HepG2 (cell line): ENCODE results near the gene MIDN. TPM values are rescaled to one million over a fixed set of nuclear protein-coding genes. Genes with fewer than 3 reads are reported as not detected.

ENCODE experiments used
- CBFB ChIP-seq: sonication (generic); formaldehyde crosslinking; IDR thresholded peaks from 2 replicates; pipeline ENCODE4 v1.4.0; 2020; ENCODE audit warnings: missing genetic modification reagents
- GTF3A ChIP-seq: sonication (generic); formaldehyde crosslinking; conservative IDR thresholded peaks from 2 replicates; pipeline ENCODE4 v1.4.0; 2020; ENCODE audit warnings: mild to moderate bottlenecking, missing genetic modification reagents
- HNF1A ChIP-seq, 2 experiments: sonication (generic) in 1 of 2; formaldehyde crosslinking in 1 of 2; IDR thresholded peaks; 2 replicates each; pipeline versions ENCODE4 v1.4.0 to v1.6.1; 2016 to 2020; ENCODE audit warnings: borderline replicate concordance in 1 of 2, low read depth in 1 of 2, mild to moderate bottlenecking in 1 of 2, missing genetic modification reagents in 1 of 2
- IRF2 ChIP-seq: IDR thresholded peaks from 2 replicates; pipeline ENCODE4 v1.6.1; 2018; ENCODE audit warnings: missing genetic modification reagents, missing compliant biosample characterization
- KDM6A ChIP-seq: IDR thresholded peaks from 2 replicates; pipeline ENCODE4 v1.6.1; 2016; ENCODE audit warnings: low read depth
- KLF9 ChIP-seq: IDR thresholded peaks from 2 replicates; pipeline ENCODE4 v1.6.1; 2016; ENCODE audit warnings: low read depth
- PLRG1 ChIP-seq: fragments of 450-650 bp; conservative IDR thresholded peaks from 2 replicates; pipeline ENCODE4 v1.6.1; 2016
- TBX3 ChIP-seq: fragments of 450-650 bp; IDR thresholded peaks from 2 replicates; pipeline ENCODE4 v1.6.1; 2017; ENCODE audit warnings: antibody characterized with exemption, mild to moderate bottlenecking, inconsistent platforms, borderline replicate concordance
- THAP9 ChIP-seq: sonication (generic); formaldehyde crosslinking; IDR thresholded peaks from 2 replicates; pipeline ENCODE4; 2020; ENCODE audit warnings: missing genetic modification reagents, mild to moderate bottlenecking, borderline replicate concordance
- ZC3H4 ChIP-seq: sonication (generic); formaldehyde crosslinking; IDR thresholded peaks from 2 replicates; pipeline ENCODE4 v1.4.0; 2020; ENCODE audit warnings: missing genetic modification reagents, borderline replicate concordance
- ZNF30 ChIP-seq: sonication (generic); formaldehyde crosslinking; IDR thresholded peaks from 2 replicates; pipeline ENCODE4 v1.5.0; 2020; ENCODE audit warnings: mild to moderate bottlenecking, missing genetic modification reagents
- ZNF331 ChIP-seq: sonication (generic); formaldehyde crosslinking; IDR thresholded peaks from 2 replicates; pipeline ENCODE4 v1.4.0; 2020; ENCODE audit warnings: missing genetic modification reagents
- ZNF451 ChIP-seq: sonication (generic); formaldehyde crosslinking; IDR thresholded peaks from 2 replicates; pipeline ENCODE4 v1.5.0; 2020; ENCODE audit warnings: mild to moderate bottlenecking, missing genetic modification reagents
- ZNF709 ChIP-seq: sonication (generic); formaldehyde crosslinking; IDR thresholded peaks from 2 replicates; pipeline ENCODE4 v1.5.0; 2020; ENCODE audit warnings: mild to moderate bottlenecking, missing genetic modification reagents
- ZNF792 ChIP-seq: IDR thresholded peaks from 2 replicates; pipeline ENCODE4 v1.6.1; 2016
- polyA plus RNA-seq, 8 experiments: library from polyadenylated mRNA; depleted of rRNA in 3 of 8; stranded (reverse) in 7 of 8; unstranded in 1 of 8; fragments of >200 nt; fragmentation: Illumina TruSeq in 4 of 8; extraction: Trizol in 4 of 8; gene quantifications; 2 replicates each; pipeline versions ENCODE4 v1.2.1 to v1.2.3, GENCODE V29; 2011 to 2016; ENCODE audit warnings: low read depth in 4 of 8, missing spikeins in 1 of 8, mixed read lengths in 1 of 8; ENCODE audit not compliant: insufficient read depth in 1 of 8
- total RNA-seq, 5 experiments: library from RNA; depleted of rRNA; stranded (reverse); fragments of >200 nt; fragmentation: Illumina TruSeq; extraction: Trizol; gene quantifications; 2 replicates each; pipeline ENCODE4 v1.2.3, GENCODE V29; 2016; ENCODE audit warnings: low read depth in 1 of 5
- TF ChIP-seq, protein P1 (sequence below): sonication (generic); formaldehyde crosslinking; IDR thresholded peaks from 2 replicates; pipeline ENCODE4 v1.5.1; 2020; ENCODE audit warnings: mild to moderate bottlenecking, missing genetic modification reagents, moderate library complexity
- TF ChIP-seq, protein P2 (sequence below): sonication (generic); formaldehyde crosslinking; conservative IDR thresholded peaks from 2 replicates; pipeline ENCODE4 v1.4.0; 2020; ENCODE audit warnings: missing genetic modification reagents

MIDN gene
- total and polyA plus RNA-seq, 2 of the 13 experiments (the other 11 are each of a cell fraction or from before 2014, with no cell fraction given), result 8.4 to 18.0 TPM

- TF ChIP-seq, protein P1, sequence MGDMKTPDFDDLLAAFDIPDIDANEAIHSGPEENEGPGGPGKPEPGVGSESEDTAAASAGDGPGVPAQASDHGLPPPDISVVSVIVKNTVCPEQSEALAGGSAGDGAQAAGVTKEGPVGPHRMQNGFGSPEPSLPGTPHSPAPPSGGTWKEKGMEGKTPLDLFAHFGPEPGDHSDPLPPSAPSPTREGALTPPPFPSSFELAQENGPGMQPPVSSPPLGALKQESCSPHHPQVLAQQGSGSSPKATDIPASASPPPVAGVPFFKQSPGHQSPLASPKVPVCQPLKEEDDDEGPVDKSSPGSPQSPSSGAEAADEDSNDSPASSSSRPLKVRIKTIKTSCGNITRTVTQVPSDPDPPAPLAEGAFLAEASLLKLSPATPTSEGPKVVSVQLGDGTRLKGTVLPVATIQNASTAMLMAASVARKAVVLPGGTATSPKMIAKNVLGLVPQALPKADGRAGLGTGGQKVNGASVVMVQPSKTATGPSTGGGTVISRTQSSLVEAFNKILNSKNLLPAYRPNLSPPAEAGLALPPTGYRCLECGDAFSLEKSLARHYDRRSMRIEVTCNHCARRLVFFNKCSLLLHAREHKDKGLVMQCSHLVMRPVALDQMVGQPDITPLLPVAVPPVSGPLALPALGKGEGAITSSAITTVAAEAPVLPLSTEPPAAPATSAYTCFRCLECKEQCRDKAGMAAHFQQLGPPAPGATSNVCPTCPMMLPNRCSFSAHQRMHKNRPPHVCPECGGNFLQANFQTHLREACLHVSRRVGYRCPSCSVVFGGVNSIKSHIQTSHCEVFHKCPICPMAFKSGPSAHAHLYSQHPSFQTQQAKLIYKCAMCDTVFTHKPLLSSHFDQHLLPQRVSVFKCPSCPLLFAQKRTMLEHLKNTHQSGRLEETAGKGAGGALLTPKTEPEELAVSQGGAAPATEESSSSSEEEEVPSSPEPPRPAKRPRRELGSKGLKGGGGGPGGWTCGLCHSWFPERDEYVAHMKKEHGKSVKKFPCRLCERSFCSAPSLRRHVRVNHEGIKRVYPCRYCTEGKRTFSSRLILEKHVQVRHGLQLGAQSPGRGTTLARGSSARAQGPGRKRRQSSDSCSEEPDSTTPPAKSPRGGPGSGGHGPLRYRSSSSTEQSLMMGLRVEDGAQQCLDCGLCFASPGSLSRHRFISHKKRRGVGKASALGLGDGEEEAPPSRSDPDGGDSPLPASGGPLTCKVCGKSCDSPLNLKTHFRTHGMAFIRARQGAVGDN, result peak; percentile 28
- no peak for TF ChIP-seq HNF1A (IDR thresholded peaks at IDR 0.05; ENCODE audit: low read depth)
- TF ChIP-seq HNF1A (CRISPR knock-in tag; IDR thresholded peaks at IDR 0.05; ENCODE audit: borderline replicate concordance), result 0 out of 2 replicates have a peak, but pooled peaks have one; percentile 22
- no peak for TF ChIP-seq ZNF792 (CRISPR knock-in tag)
- no peak for TF ChIP-seq ZNF331 (CRISPR knock-in tag)
- no peak for TF ChIP-seq ZNF30
- TF ChIP-seq ZNF451 (CRISPR knock-in tag), result no peak
- peak; percentile 48; the same call in 1 of the 2 replicates for TF ChIP-seq IRF2 (CRISPR knock-in tag)
- TF ChIP-seq CBFB (CRISPR knock-in tag), result no peak
- 0 out of 2 replicates have a peak, but pooled peaks have one; percentile 24 for TF ChIP-seq ZNF709
- no peak for TF ChIP-seq TBX3
- TF ChIP-seq GTF3A, result no peak
- TF ChIP-seq PLRG1, result no peak
- no peak for TF ChIP-seq KLF9
- TF ChIP-seq ZC3H4, result no peak
- TF ChIP-seq, protein P2, sequence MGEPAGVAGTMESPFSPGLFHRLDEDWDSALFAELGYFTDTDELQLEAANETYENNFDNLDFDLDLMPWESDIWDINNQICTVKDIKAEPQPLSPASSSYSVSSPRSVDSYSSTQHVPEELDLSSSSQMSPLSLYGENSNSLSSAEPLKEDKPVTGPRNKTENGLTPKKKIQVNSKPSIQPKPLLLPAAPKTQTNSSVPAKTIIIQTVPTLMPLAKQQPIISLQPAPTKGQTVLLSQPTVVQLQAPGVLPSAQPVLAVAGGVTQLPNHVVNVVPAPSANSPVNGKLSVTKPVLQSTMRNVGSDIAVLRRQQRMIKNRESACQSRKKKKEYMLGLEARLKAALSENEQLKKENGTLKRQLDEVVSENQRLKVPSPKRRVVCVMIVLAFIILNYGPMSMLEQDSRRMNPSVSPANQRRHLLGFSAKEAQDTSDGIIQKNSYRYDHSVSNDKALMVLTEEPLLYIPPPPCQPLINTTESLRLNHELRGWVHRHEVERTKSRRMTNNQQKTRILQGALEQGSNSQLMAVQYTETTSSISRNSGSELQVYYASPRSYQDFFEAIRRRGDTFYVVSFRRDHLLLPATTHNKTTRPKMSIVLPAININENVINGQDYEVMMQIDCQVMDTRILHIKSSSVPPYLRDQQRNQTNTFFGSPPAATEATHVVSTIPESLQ (CRISPR knock-in tag), result no peak
- no peak for TF ChIP-seq THAP9
- TF ChIP-seq KDM6A, result 0 out of 2 replicates have a peak, but pooled peaks have one; percentile 29
These were observed 6.3 kb downstream of the MIDN start (continued) for GRCh38 chr19:1254530-1255185.
